OCI-LY1 (cell line): ENCODE results near the gene MYO18B.

Experiments used
- CTCF ChIP-seq: fragments of 200-600 bp; sonication (generic), shearing (Covaris generic); IDR thresholded peaks from 2 replicates; pipeline ENCODE4 v1.5.1; 2017; ENCODE audit warnings: mild to moderate bottlenecking, antibody characterized with exemption, low read length, moderate library complexity, mixed read lengths
- EZH2 ChIP-seq: fragments of 200-600 bp; sonication (generic), shearing (Covaris generic); IDR thresholded peaks from 2 replicates; pipeline ENCODE4 v1.8.0; 2017; ENCODE audit warnings: borderline replicate concordance, mixed run types, mild to moderate bottlenecking, antibody characterized with exemption, low read length, moderate library complexity, mixed read lengths

- TF ChIP-seq CTCF = no peak
- no peak for TF ChIP-seq EZH2
Measured at GRCh38 chr22:26065847-26066246, 323.9 kb downstream of the MYO18B start.
